H1 (cell line): ENCODE results near the gene PRSS16. TPM values are rescaled to one million over a fixed set of nuclear protein-coding genes. Genes with fewer than 3 reads are reported as not detected.

ENCODE experiments used
- CTCF ChIP-seq, 3 experiments: IDR thresholded peaks; 1 replicate in 2 of 3; 2 replicates in 1 of 3; pipeline versions ENCODE4 v1.5.1 to v1.6.1; 2011; ENCODE audit warnings: low read length in 3 of 3, mild to moderate bottlenecking in 3 of 3, inconsistent platforms in 2 of 3, low read depth in 1 of 3, moderate library complexity in 1 of 3; ENCODE audit not compliant: insufficient read depth in 1 of 3; ENCODE audit errors: control extremely low read depth in 1 of 3
- E2F6 ChIP-seq: IDR thresholded peaks from 2 replicates; pipeline ENCODE4 v1.6.1; 2012; ENCODE audit warnings: inconsistent platforms
- EGR1 ChIP-seq: IDR thresholded peaks from 2 replicates; pipeline ENCODE4 v1.6.1; 2011; ENCODE audit warnings: low read depth, low read length, borderline replicate concordance
- GABPA ChIP-seq: IDR thresholded peaks from 2 replicates; pipeline ENCODE4 v1.6.1; 2011; ENCODE audit warnings: mild to moderate bottlenecking, low read length, moderate library complexity, borderline replicate concordance; ENCODE audit not compliant: insufficient read depth
- HDAC2 ChIP-seq, 2 experiments: fragments of 300-600 bp in 1 of 2; sonication (generic) in 1 of 2; IDR thresholded peaks; 2 replicates each; pipeline ENCODE4 v1.6.1; 2011 to 2012; ENCODE audit warnings: low read depth in 2 of 2, low read length in 2 of 2, mild to moderate bottlenecking in 2 of 2, moderate library complexity in 2 of 2, borderline replicate concordance in 1 of 2, inconsistent platforms in 1 of 2
- HDAC6 ChIP-seq: IDR thresholded peaks from one replicate; pipeline ENCODE4 v1.7.1; 2012; ENCODE audit warnings: low read depth, mild to moderate bottlenecking, inconsistent platforms, low read length, moderate library complexity
- JUND ChIP-seq: IDR thresholded peaks from 2 replicates; pipeline ENCODE4 v1.6.1; 2011; ENCODE audit warnings: mild to moderate bottlenecking, improper control_type of control experiment, low read length
- KDM5A ChIP-seq: fragments of 200-600 bp; IDR thresholded peaks from 2 replicates; pipeline ENCODE4 v1.7.1; 2012; ENCODE audit warnings: mild to moderate bottlenecking, low read length, inconsistent platforms, mixed read lengths
- PHF8 ChIP-seq: fragments of 200-600 bp; sonication (generic); conservative IDR thresholded peaks from 2 replicates; pipeline ENCODE4 v1.7.1; 2012; ENCODE audit warnings: low read depth, mild to moderate bottlenecking, inconsistent platforms, low read length, moderate library complexity
- RAD21 ChIP-seq, 2 experiments: IDR thresholded peaks in 1 of 2; conservative IDR thresholded peaks in 1 of 2; 2 replicates each; pipeline ENCODE4 v1.6.1; 2011; ENCODE audit warnings: low read depth in 2 of 2, low read length in 2 of 2, improper control_type of control experiment in 1 of 2, inconsistent platforms in 1 of 2, mild to moderate bottlenecking in 1 of 2, moderate library complexity in 1 of 2
- RBBP5 ChIP-seq: IDR thresholded peaks from 2 replicates; pipeline ENCODE4 v1.7.1; 2012; ENCODE audit warnings: low read depth, mild to moderate bottlenecking, inconsistent platforms, low read length, moderate library complexity, borderline replicate concordance
- SP4 ChIP-seq: IDR thresholded peaks from 2 replicates; pipeline ENCODE4 v1.6.1; 2012; ENCODE audit warnings: low read length, inconsistent platforms
- SRF ChIP-seq: IDR thresholded peaks from 2 replicates; pipeline ENCODE4 v1.6.1; 2011; ENCODE audit warnings: mild to moderate bottlenecking, low read depth, low read length, moderate library complexity
- SUZ12 ChIP-seq: fragments of 200-600 bp; sonication (generic); IDR thresholded peaks from 2 replicates; pipeline ENCODE4 v1.6.1; 2012; ENCODE audit warnings: mild to moderate bottlenecking, inconsistent platforms, low read length, moderate library complexity, mixed read lengths
- polyA plus RNA-seq, 7 experiments: library from polyadenylated mRNA; depleted of rRNA in 3 of 7; stranded (reverse) in 5 of 7; unstranded in 2 of 7; fragments of >200 nt in 5 of 7; fragments of 200-250 nt in 2 of 7; gene quantifications; 1 replicate in 5 of 7; 2 replicates in 1 of 7; 4 replicates in 1 of 7; pipeline versions ENCODE4 v1.2.1 to v1.2.3, GENCODE V29; 2011 to 2013; ENCODE audit warnings: missing spikeins in 2 of 7, mixed read lengths in 2 of 7
- total RNA-seq: library from RNA; stranded (reverse); fragmentation: NEBNext Ultra II Directional; extraction: Animal tissue kit (Norgen Biotek cat#: 25700); gene quantifications from 2 replicates; pipeline ENCODE4 v1.2.1, GENCODE V29; 2021

PRSS16 gene
- total and polyA plus RNA-seq, 2 of the 8 experiments (the other 6 are each of a cell fraction or from before 2014, with no cell fraction given): 20.2 to 38.9 TPM

GRCh38 chr6:27251112-27251605 lies 3.7 kb downstream of the PRSS16 start (continued):
- no peak for TF ChIP-seq KDM5A
- TF ChIP-seq RAD21 (IDR thresholded peaks at IDR 0.05 in 1 of 2, conservative IDR thresholded peaks at IDR 0.05 in 1 of 2; ENCODE audit: low read depth in 2 of 2, low read length in 2 of 2): no peak
- TF ChIP-seq SP4: peak; percentile 33; the same call in 1 of the 2 replicates
- no peak for TF ChIP-seq HDAC6
- no peak for TF ChIP-seq SUZ12
- TF ChIP-seq SRF: no peak
- TF ChIP-seq EGR1: no peak
- TF ChIP-seq E2F6: peak; percentile 60; the same call in 1 of the 2 replicates
- no peak for TF ChIP-seq CTCF (IDR thresholded peaks at IDR 0.05; ENCODE audit: control extremely low read depth in 1 of 3, insufficient read depth in 1 of 3, low read depth in 1 of 3, low read length in 3 of 3)
- TF ChIP-seq RBBP5: peak; percentile 69
- peak; percentile 62; the same call in 1 of the 2 replicates for TF ChIP-seq PHF8
- no peak for TF ChIP-seq GABPA
- TF ChIP-seq HDAC2 (IDR thresholded peaks at IDR 0.05; ENCODE audit: borderline replicate concordance in 1 of 2, low read depth in 2 of 2, low read length in 2 of 2): no peak
- TF ChIP-seq JUND: peak; percentile 64; the same call in 1 of the 2 replicates
